Neural cell (in vitro differentiated cells): Measurements from ENCODE around the gene SYT17.

Source experiments
- CTCF ChIP-seq: fragments of 450-650 bp; IDR thresholded peaks from 2 replicates; pipeline ENCODE4 v1.5.1; 2014; ENCODE audit warnings: antibody characterized with exemption, mild to moderate bottlenecking, moderate library complexity; ENCODE audit not compliant: poor library complexity, severe bottlenecking
- POLR2AphosphoS5 ChIP-seq: IDR thresholded peaks from 2 replicates; pipeline ENCODE4 v1.6.1; 2012
- RAD21 ChIP-seq: fragments of 450-650 bp; conservative IDR thresholded peaks from 2 replicates; pipeline ENCODE4 v1.6.1; 2014; ENCODE audit warnings: antibody characterized with exemption, mild to moderate bottlenecking, moderate library complexity
- SMC3 ChIP-seq: fragments of 450-650 bp; conservative IDR thresholded peaks from 2 replicates; pipeline ENCODE4 v1.6.1; 2014; ENCODE audit warnings: antibody characterized with exemption, mild to moderate bottlenecking, moderate library complexity; ENCODE audit not compliant: poor library complexity
- TAF1 ChIP-seq: IDR thresholded peaks from 2 replicates; pipeline ENCODE4 v1.6.1; 2012; ENCODE audit warnings: low read depth

- TF ChIP-seq CTCF, result no peak
- no peak for TF ChIP-seq TAF1
- no peak for TF ChIP-seq POLR2AphosphoS5
- no peak for TF ChIP-seq SMC3
- no peak for TF ChIP-seq RAD21
These were observed 60.5 kb downstream of the SYT17 start for GRCh38 chr16:19228575-19228974.
